Measurements from ENCODE around the gene GALNT9.

The GALNT9 gene

DNA sequence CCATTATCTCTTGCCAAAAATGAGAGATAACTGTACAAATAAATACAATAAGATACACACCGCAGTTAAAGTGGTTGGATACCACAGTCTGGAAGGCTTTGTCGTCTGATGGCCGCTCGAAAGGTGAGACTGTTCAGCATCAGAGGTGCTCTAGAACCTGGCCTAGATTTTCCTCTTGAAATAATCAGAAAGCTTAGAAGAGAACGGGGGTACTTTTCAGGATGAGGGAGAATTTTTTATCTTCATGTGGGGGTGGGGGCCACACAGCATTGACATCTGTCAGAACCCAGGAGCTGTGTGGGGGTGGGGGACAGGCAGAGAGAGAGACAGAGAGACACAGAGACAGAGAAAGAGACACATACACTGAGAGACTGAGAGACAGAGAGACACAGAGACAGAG lies 90.5 kb downstream of the GALNT9 start:
- Histone ChIP-seq H3K18ac (ENCODE audit: low read length) (no peak overlapping the region), H2BK12ac (ENCODE audit: low read length) (no peak overlapping the region), H3K79me1 (ENCODE audit: low read depth, low read length) (peaks cover 4% of the 10 kb centered on the region), H3K27ac (replicated peaks; ENCODE audit: low read length) (no peak overlapping the region), H3K9me3 (replicated peaks in 1 of 2; ENCODE audit: control insufficient read depth in 2 of 2, insufficient read depth in 1 of 2, low read depth in 1 of 2, low read length in 2 of 2) (peaks cover 0 to 2% of the 10 kb centered on the region in 2 donors), H2AK5ac (ENCODE audit: low read depth, low read length) (no peak overlapping the region), H2AFZ (ENCODE audit: low read length) (no peak overlapping the region), H4K91ac (ENCODE audit: low read depth, low read length, poor library complexity) (no peak overlapping the region), H3K36me3 (replicated peaks in 1 of 2; ENCODE audit: control insufficient read depth in 2 of 2, insufficient read depth in 2 of 2, low read length in 2 of 2) (peaks cover 0 to 2% of the 10 kb centered on the region in 2 donors), H3K4me3 (ENCODE audit: low read length in 2 of 2) (no peak overlapping the region), H3K4me2 (ENCODE audit: insufficient read depth, low read length, poor library complexity, severe bottlenecking) (no peak overlapping the region), H2BK15ac (ENCODE audit: low read length) (no peak overlapping the region), H3K9ac (ENCODE audit: low read depth, low read length, poor library complexity) (no peak overlapping the region), H3K14ac (ENCODE audit: low read length) (no peak overlapping the region), H2BK5ac (ENCODE audit: low read length) (no peak overlapping the region), H3K23ac (ENCODE audit: low read depth, low read length, poor library complexity) (no peak overlapping the region), H3K4me1 (ENCODE audit: control insufficient read depth in 2 of 2, insufficient read depth in 1 of 2, low read depth in 1 of 2, low read length in 2 of 2) (no peaks in the 10 kb centered on the region), H3K27me3 (ENCODE audit: control insufficient read depth in 3 of 3, insufficient read depth in 3 of 3, low read depth in 1 of 3, low read length in 3 of 3) (peaks cover 0 to 7% (median 0%) of the 10 kb centered on the region in 3 experiments), H2BK120ac (ENCODE audit: low read depth, low read length) (no peak overlapping the region), H4K8ac (ENCODE audit: low read depth, low read length) (no peak overlapping the region), H3K4ac (ENCODE audit: low read length) (no peak overlapping the region)
- DNase-seq (ENCODE audit: low spot score), result no peak
- no CpG with 5 or more reads among the region's 5 CpGs for WGBS, 2 donors (ENCODE audit: extremely low coverage in 2 of 2, insufficient read length in 2 of 2, insufficient replicate concordance in 1 of 2)

GRCh38 chr12:132238488-132238854 lies 90.9 kb downstream of the GALNT9 start:
- H2AFZ ChIP-seq (ENCODE audit: low read length), result no peak overlapping the region
- H4K8ac ChIP-seq (ENCODE audit: low read depth, low read length), result no peak overlapping the region
- H3K4me3 ChIP-seq (ENCODE audit: low read length in 2 of 2), result no peak overlapping the region
- H3K9me3 ChIP-seq (replicated peaks in 1 of 2; ENCODE audit: control insufficient read depth in 2 of 2, insufficient read depth in 1 of 2, low read depth in 1 of 2, low read length in 2 of 2), result peaks cover 0 to 2% of the 10 kb centered on the region in 2 donors
- H3K27me3 ChIP-seq (ENCODE audit: control insufficient read depth in 3 of 3, insufficient read depth in 3 of 3, low read depth in 1 of 3, low read length in 3 of 3), result peaks cover 0 to 7% (median 0%) of the 10 kb centered on the region in 3 experiments
- H3K9ac ChIP-seq (ENCODE audit: low read depth, low read length, poor library complexity), result no peak overlapping the region
- H2AK5ac ChIP-seq (ENCODE audit: low read depth, low read length), result peak overlapping the region; percentile 28
- H3K4ac ChIP-seq (ENCODE audit: low read length), result no peak overlapping the region
- H3K36me3 ChIP-seq (replicated peaks in 1 of 2; ENCODE audit: control insufficient read depth in 2 of 2, insufficient read depth in 2 of 2, low read length in 2 of 2), result peaks cover 0 to 2% of the 10 kb centered on the region in 2 donors
- no peak overlapping the region for H3K18ac ChIP-seq (ENCODE audit: low read length)
- no peak overlapping the region for H3K4me2 ChIP-seq (ENCODE audit: insufficient read depth, low read length, poor library complexity, severe bottlenecking)
- peaks cover 4% of the 10 kb centered on the region for H3K79me1 ChIP-seq (ENCODE audit: low read depth, low read length)
- H2BK5ac ChIP-seq (ENCODE audit: low read length), result no peak overlapping the region
- H4K91ac ChIP-seq (ENCODE audit: low read depth, low read length, poor library complexity), result no peak overlapping the region
- no peak for DNase-seq (ENCODE audit: low spot score)
- H2BK120ac ChIP-seq (ENCODE audit: low read depth, low read length), result no peak overlapping the region
- H3K23ac ChIP-seq (ENCODE audit: low read depth, low read length, poor library complexity), result no peak overlapping the region
- peak overlapping the region; percentile 63 for H3K14ac ChIP-seq (ENCODE audit: low read length)
- no peak overlapping the region for H3K27ac ChIP-seq (replicated peaks; ENCODE audit: low read length)
- no peaks in the 10 kb centered on the region for H3K4me1 ChIP-seq (ENCODE audit: control insufficient read depth in 2 of 2, insufficient read depth in 1 of 2, low read depth in 1 of 2, low read length in 2 of 2)
- no peak overlapping the region for H2BK15ac ChIP-seq (ENCODE audit: low read length)
- WGBS, 2 donors (ENCODE audit: extremely low coverage in 2 of 2, insufficient read length in 2 of 2, insufficient replicate concordance in 1 of 2), result no CpG with 5 or more reads among the region's 9 CpGs
- H2BK12ac ChIP-seq (ENCODE audit: low read length), result no peak overlapping the region

DNA sequence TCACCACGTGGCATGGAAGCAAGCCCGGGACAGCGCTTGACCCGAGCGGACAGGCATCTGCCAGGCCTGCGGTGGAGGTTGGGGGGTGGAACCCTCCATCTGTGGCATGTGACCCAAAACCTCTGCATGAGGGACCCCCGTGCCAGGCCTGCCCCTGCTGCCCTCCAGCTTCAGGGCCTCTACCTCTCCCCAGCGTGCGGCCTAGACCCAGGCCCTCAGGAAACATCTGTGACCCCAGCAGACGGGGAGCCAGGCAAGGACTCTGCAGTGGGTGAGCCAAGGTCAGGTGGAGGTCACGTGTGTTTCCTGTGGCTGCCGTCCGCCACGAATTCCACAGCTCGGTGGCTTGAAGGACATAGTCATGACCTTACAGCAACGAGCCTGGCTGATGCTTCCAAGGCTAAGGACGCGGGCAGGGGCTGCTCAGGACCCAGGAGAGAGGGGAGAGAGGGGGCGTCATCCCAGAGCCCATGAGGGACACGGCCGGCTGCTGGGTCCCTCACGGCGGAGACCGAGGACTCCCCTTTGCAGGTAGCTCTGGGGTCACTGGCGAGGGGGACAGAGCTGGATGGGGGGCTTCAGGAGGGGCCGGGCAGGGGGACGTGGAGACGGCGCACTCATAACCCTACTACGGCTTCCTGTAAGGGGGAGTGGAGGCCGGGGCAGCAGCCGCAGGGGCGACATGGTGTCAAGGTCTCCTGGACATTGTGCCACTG lies 91.5 kb downstream of the GALNT9 start:
- H2BK120ac ChIP-seq (ENCODE audit: low read depth, low read length), result no peak overlapping the region
- H2BK15ac ChIP-seq (ENCODE audit: low read length), result no peak overlapping the region
- no peak overlapping the region for H4K91ac ChIP-seq (ENCODE audit: low read depth, low read length, poor library complexity)
- H3K23ac ChIP-seq (ENCODE audit: low read depth, low read length, poor library complexity), result no peak overlapping the region
- peak overlapping the region; percentile 7 for H2BK12ac ChIP-seq (ENCODE audit: low read length)
- H2AFZ ChIP-seq (ENCODE audit: low read length), result no peak overlapping the region
- H3K27me3 ChIP-seq (ENCODE audit: control insufficient read depth in 3 of 3, insufficient read depth in 3 of 3, low read depth in 1 of 3, low read length in 3 of 3), result peaks cover 0 to 7% (median 0%) of the 10 kb centered on the region in 3 experiments
- WGBS, 2 donors (ENCODE audit: extremely low coverage in 2 of 2, insufficient read length in 2 of 2, insufficient replicate concordance in 1 of 2), result no CpG with 5 or more reads among the region's 33 CpGs
- no peak overlapping the region for H3K4ac ChIP-seq (ENCODE audit: low read length)
- peaks cover 0 to 2% of the 10 kb centered on the region in 2 donors for H3K36me3 ChIP-seq (replicated peaks in 1 of 2; ENCODE audit: control insufficient read depth in 2 of 2, insufficient read depth in 2 of 2, low read length in 2 of 2)
- H3K18ac ChIP-seq (ENCODE audit: low read length), result no peak overlapping the region
- no peak overlapping the region for H3K4me2 ChIP-seq (ENCODE audit: insufficient read depth, low read length, poor library complexity, severe bottlenecking)
- H4K8ac ChIP-seq (ENCODE audit: low read depth, low read length), result no peak overlapping the region
- DNase-seq (ENCODE audit: low spot score), result no peak
- H3K27ac ChIP-seq (replicated peaks; ENCODE audit: low read length), result no peak overlapping the region
- H3K9me3 ChIP-seq (replicated peaks in 1 of 2; ENCODE audit: control insufficient read depth in 2 of 2, insufficient read depth in 1 of 2, low read depth in 1 of 2, low read length in 2 of 2), result peaks cover 0 to 2% of the 10 kb centered on the region in 2 donors
- H2AK5ac ChIP-seq (ENCODE audit: low read depth, low read length), result peak overlapping the region; percentile 28
- peaks cover 4% of the 10 kb centered on the region for H3K79me1 ChIP-seq (ENCODE audit: low read depth, low read length)
- peak overlapping the region; percentile 63 for H3K14ac ChIP-seq (ENCODE audit: low read length)
- no peak overlapping the region for H2BK5ac ChIP-seq (ENCODE audit: low read length)
- no peaks in the 10 kb centered on the region for H3K4me1 ChIP-seq (ENCODE audit: control insufficient read depth in 2 of 2, insufficient read depth in 1 of 2, low read depth in 1 of 2, low read length in 2 of 2)
- no peak overlapping the region for H3K9ac ChIP-seq (ENCODE audit: low read depth, low read length, poor library complexity)
- H3K4me3 ChIP-seq (ENCODE audit: low read length in 2 of 2), result no peak overlapping the region

DNA sequence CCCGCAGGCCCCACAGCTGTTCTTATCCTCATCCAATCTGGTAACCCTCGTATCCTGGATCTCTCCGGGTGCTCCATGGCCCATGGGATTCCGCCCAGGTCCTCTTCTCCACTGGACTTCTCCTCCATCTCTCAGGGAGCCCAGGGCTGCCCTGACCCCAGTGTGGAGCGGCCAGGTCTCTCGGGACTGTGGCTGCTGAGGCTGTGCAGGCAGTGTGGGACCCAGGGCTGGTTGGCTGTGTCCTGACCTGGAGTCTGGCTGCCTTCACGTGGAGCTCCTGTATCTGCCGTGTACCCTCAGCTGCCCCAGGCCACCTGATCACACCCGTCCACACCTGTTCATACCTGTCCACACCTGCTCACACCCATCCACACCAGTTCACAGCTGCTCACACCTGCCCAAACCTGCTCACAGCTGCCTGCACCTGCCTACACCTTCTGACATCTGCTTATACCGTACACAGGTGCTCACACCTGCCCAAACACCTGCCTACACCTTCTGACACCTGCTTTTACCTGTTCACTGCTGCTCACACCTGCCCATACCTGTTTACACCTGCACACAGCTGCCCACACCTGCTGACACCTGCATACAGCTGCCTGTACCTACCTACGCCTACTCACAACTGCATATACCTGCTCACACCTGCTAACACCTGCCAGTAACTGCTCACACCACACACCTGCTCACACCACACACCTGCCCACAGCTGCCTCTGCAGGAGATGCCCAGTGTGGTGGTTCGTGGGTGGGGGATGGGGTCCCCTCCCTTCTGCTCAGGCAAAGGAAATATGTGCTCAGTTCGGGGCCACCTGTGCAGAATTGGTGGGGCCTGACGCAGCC lies 92.2 kb downstream of the GALNT9 start:
- H3K4me3 ChIP-seq (ENCODE audit: low read length in 2 of 2), result peak overlapping the region in 1 of 2 donors; percentile 50
- no peaks in the 10 kb centered on the region for H3K4me1 ChIP-seq (ENCODE audit: control insufficient read depth in 2 of 2, insufficient read depth in 1 of 2, low read depth in 1 of 2, low read length in 2 of 2)
- H3K14ac ChIP-seq (ENCODE audit: low read length), result peak overlapping the region; percentile 94
- H4K8ac ChIP-seq (ENCODE audit: low read depth, low read length), result peak overlapping the region; percentile 17
- no CpG with 5 or more reads among the region's 14 CpGs for WGBS, 2 donors (ENCODE audit: extremely low coverage in 2 of 2, insufficient read length in 2 of 2, insufficient replicate concordance in 1 of 2)
- H3K9ac ChIP-seq (ENCODE audit: low read depth, low read length, poor library complexity), result no peak overlapping the region
- H3K79me1 ChIP-seq (ENCODE audit: low read depth, low read length), result peaks cover 4% of the 10 kb centered on the region
- no peak overlapping the region for H3K27ac ChIP-seq (replicated peaks; ENCODE audit: low read length)
- H4K91ac ChIP-seq (ENCODE audit: low read depth, low read length, poor library complexity), result no peak overlapping the region
- H2BK12ac ChIP-seq (ENCODE audit: low read length), result peak overlapping the region; percentile 58
- H2AK5ac ChIP-seq (ENCODE audit: low read depth, low read length), result peak overlapping the region; percentile 81
- peak overlapping the region; percentile 65 for H3K18ac ChIP-seq (ENCODE audit: low read length)
- H3K4me2 ChIP-seq (ENCODE audit: insufficient read depth, low read length, poor library complexity, severe bottlenecking), result no peak overlapping the region
- no peak overlapping the region for H3K4ac ChIP-seq (ENCODE audit: low read length)
- peaks cover 0 to 2% of the 10 kb centered on the region in 2 donors for H3K36me3 ChIP-seq (replicated peaks in 1 of 2; ENCODE audit: control insufficient read depth in 2 of 2, insufficient read depth in 2 of 2, low read length in 2 of 2)
- no peak overlapping the region for H2BK120ac ChIP-seq (ENCODE audit: low read depth, low read length)
- peaks cover 0 to 7% (median 0%) of the 10 kb centered on the region in 3 experiments for H3K27me3 ChIP-seq (ENCODE audit: control insufficient read depth in 3 of 3, insufficient read depth in 3 of 3, low read depth in 1 of 3, low read length in 3 of 3)
- no peak overlapping the region for H2AFZ ChIP-seq (ENCODE audit: low read length)
- H3K9me3 ChIP-seq (replicated peaks in 1 of 2; ENCODE audit: control insufficient read depth in 2 of 2, insufficient read depth in 1 of 2, low read depth in 1 of 2, low read length in 2 of 2), result peaks cover 0 to 2% of the 10 kb centered on the region in 2 donors
- peak overlapping the region; percentile 65 for H3K23ac ChIP-seq (ENCODE audit: low read depth, low read length, poor library complexity)
- no peak for DNase-seq (ENCODE audit: low spot score)
- H2BK5ac ChIP-seq (ENCODE audit: low read length), result peak overlapping the region; percentile 39
- no peak overlapping the region for H2BK15ac ChIP-seq (ENCODE audit: low read length)
